ENCODE measurements around the gene ZNF747. TPM values are rescaled to one million over a fixed set of nuclear protein-coding genes. Genes with fewer than 3 reads are reported as not detected.

Gene ZNF747
- total RNA-seq, 1 experiment from 2014 or later, result 12.3 TPM

GRCh38 chr16:30515275-30515674 lies 19.4 kb downstream of the ZNF747 start:
- intact Hi-C loops (cut with micrococcal nuclease; ENCODE audit: unreplicated experiment), result no loop called here
- H3K4me3 Mint-ChIP-seq (ENCODE audit: low read depth, unreplicated experiment), result no peak overlapping the region
- TF ChIP-seq CTCF (IDR thresholded peaks at IDR 0.05; ENCODE audit: unreplicated experiment), result no peak
- H3K27me3 Mint-ChIP-seq (ENCODE audit: unreplicated experiment), result peaks cover 23% of the 10 kb centered on the region
- H3K4me1 Mint-ChIP-seq (ENCODE audit: low read depth, unreplicated experiment), result no peaks in the 10 kb centered on the region
- H3K36me3 Mint-ChIP-seq (ENCODE audit: insufficient read depth, unreplicated experiment), result no peaks in the 10 kb centered on the region
- H3K27ac Mint-ChIP-seq (ENCODE audit: unreplicated experiment), result no peak overlapping the region
- no peaks in the 10 kb centered on the region for H3K9me3 Mint-ChIP-seq (ENCODE audit: low read depth, unreplicated experiment)
- DNase-seq, result no peak
- no TSS peak for BruUV-seq (replicated peaks)
- CTCF ChIA-PET, result no interaction called here

GRCh38 chr16:30511509-30511908 lies 23.1 kb downstream of the ZNF747 start:
- Mint-ChIP-seq H3K36me3 (ENCODE audit: insufficient read depth, unreplicated experiment) (no peaks in the 10 kb centered on the region), H3K4me3 (ENCODE audit: low read depth, unreplicated experiment) (no peak overlapping the region), H3K4me1 (ENCODE audit: low read depth, unreplicated experiment) (peaks cover 12% of the 10 kb centered on the region), H3K27me3 (ENCODE audit: unreplicated experiment) (peaks cover 16% of the 10 kb centered on the region), H3K9me3 (ENCODE audit: low read depth, unreplicated experiment) (no peaks in the 10 kb centered on the region), H3K27ac (ENCODE audit: unreplicated experiment) (no peak overlapping the region)
- BruUV-seq (replicated peaks), result no TSS peak
- TF ChIP-seq CTCF (IDR thresholded peaks at IDR 0.05; ENCODE audit: unreplicated experiment), result no peak
- CTCF ChIA-PET, result interaction anchor here (0.7 kb wide), 1 partner anchor 20 kb away, joined by 3 read pairs; no protein-coding TSS in a partner anchor
- intact Hi-C loops (cut with micrococcal nuclease; ENCODE audit: unreplicated experiment), result no loop called here
- DNase-seq, result no peak

- peaks cover 12% of the 10 kb centered on the region for H3K4me1 Mint-ChIP-seq (ENCODE audit: low read depth, unreplicated experiment)
- no peak for DNase-seq
These were observed 24.2 kb downstream of the ZNF747 start for GRCh38 chr16:30510376-30510938.

GRCh38 chr16:30509081-30509765 lies 25.4 kb downstream of the ZNF747 start:
- BruUV-seq (replicated peaks), result no TSS peak
- H3K36me3 Mint-ChIP-seq (ENCODE audit: insufficient read depth, unreplicated experiment), result no peaks in the 10 kb centered on the region
- no peak for TF ChIP-seq CTCF (IDR thresholded peaks at IDR 0.05; ENCODE audit: unreplicated experiment)
- H3K27ac Mint-ChIP-seq (ENCODE audit: unreplicated experiment), result no peak overlapping the region
- H3K9me3 Mint-ChIP-seq (ENCODE audit: low read depth, unreplicated experiment), result no peaks in the 10 kb centered on the region
- no peak overlapping the region for H3K4me3 Mint-ChIP-seq (ENCODE audit: low read depth, unreplicated experiment)
- peaks cover 17% of the 10 kb centered on the region for H3K27me3 Mint-ChIP-seq (ENCODE audit: unreplicated experiment)
- CTCF ChIA-PET, result no interaction called here
- DNase-seq, result no peak
- intact Hi-C loops (cut with micrococcal nuclease; ENCODE audit: unreplicated experiment), result no loop called here
- peaks cover 12% of the 10 kb centered on the region for H3K4me1 Mint-ChIP-seq (ENCODE audit: low read depth, unreplicated experiment)

More at GRCh38 chr16:30510376-30510938, 24.2 kb downstream of the ZNF747 start:
- Mint-ChIP-seq H3K9me3 (ENCODE audit: low read depth, unreplicated experiment) (no peaks in the 10 kb centered on the region), H3K27me3 (ENCODE audit: unreplicated experiment) (peaks cover 14% of the 10 kb centered on the region), H3K27ac (ENCODE audit: unreplicated experiment) (no peak overlapping the region), H3K4me3 (ENCODE audit: low read depth, unreplicated experiment) (no peak overlapping the region), H3K36me3 (ENCODE audit: insufficient read depth, unreplicated experiment) (no peaks in the 10 kb centered on the region)
- BruUV-seq (replicated peaks), result no TSS peak
- intact Hi-C loops (cut with micrococcal nuclease; ENCODE audit: unreplicated experiment), result no loop called here
- TF ChIP-seq CTCF (IDR thresholded peaks at IDR 0.05; ENCODE audit: unreplicated experiment), result no peak
- CTCF ChIA-PET, result interaction anchor here (0.6 kb wide), 2 partner anchors 25 to 34 kb away, joined by 3 read pairs; no protein-coding TSS in a partner anchor

Measured in Calu3 (cell line).